Astrocyte of the spinal cord (primary cell): ENCODE measurements around the gene DOCK4.
A peak's percentile ranks its signal among the peaks of the same experiment; 100 is the strongest.

Experiments used
- DNase-seq: peaks from one replicate; pipeline ENCODE4 v3.0.0; 2011; ENCODE audit warnings: low read depth, low spot score
- H3K4me3 ChIP-seq: 2 replicates; pipeline ENCODE4 v1.5.1; 2011; ENCODE audit warnings: low read depth, mild to moderate bottlenecking, low read length, moderate library complexity
- CTCF ChIP-seq: IDR thresholded peaks from 2 replicates; pipeline ENCODE4 v1.5.1; 2012; ENCODE audit warnings: low read depth, mild to moderate bottlenecking, low read length, inconsistent platforms
- in situ Hi-C: cut with HindIII; loops from 2 replicates; pipeline ENCODE4 v1.10.0; 2017; ENCODE audit warnings: low sequenced_read_pairs

Gene DOCK4

GRCh38 chr7:112233048-112233697 is 27.0 kb upstream of the DOCK4 start:
- no peak for TF ChIP-seq CTCF
- DNase-seq: no peak
- in situ Hi-C loops: no loop called here
- no peak overlapping the region for H3K4me3 ChIP-seq

GRCh38 chr7:112232212-112232978 is 26.2 kb upstream of the DOCK4 start:
- TF ChIP-seq CTCF: no peak
- H3K4me3 ChIP-seq: no peak overlapping the region
- in situ Hi-C loops: no loop called here
- DNase-seq: no peak

GRCh38 chr7:112228632-112229031 is 22.4 kb upstream of the DOCK4 start:
- TF ChIP-seq CTCF: no peak
- no peak for DNase-seq
- H3K4me3 ChIP-seq: no peak overlapping the region
- in situ Hi-C loops: no loop called here

GRCh38 chr7:112226701-112227276 is 20.6 kb upstream of the DOCK4 start:
- no peak overlapping the region for H3K4me3 ChIP-seq
- no peak for TF ChIP-seq CTCF
- in situ Hi-C loops: no loop called here
- no peak for DNase-seq

- in situ Hi-C loops: no loop called here
- DNase-seq: peak; percentile 23
Observed at GRCh38 chr7:112225006-112225405, 18.8 kb upstream of the DOCK4 start.

GRCh38 chr7:112224186-112224585 is 18.0 kb upstream of the DOCK4 start:
- no peak for TF ChIP-seq CTCF
- no peak overlapping the region for H3K4me3 ChIP-seq
- in situ Hi-C loops: no loop called here
- DNase-seq: no peak

More at GRCh38 chr7:112225006-112225405, 18.8 kb upstream of the DOCK4 start:
- H3K4me3 ChIP-seq: no peak overlapping the region
- no peak for TF ChIP-seq CTCF
